ENCODE data around the gene MT1B. TPM values are rescaled to one million over a fixed set of nuclear protein-coding genes. Genes with fewer than 3 reads are reported as not detected.

MT1B gene
- total and polyA plus RNA-seq, 2 of the 13 experiments (the other 11 are each of a cell fraction or from before 2014, with no cell fraction given), result 0.89 TPM; not detected in 1

GRCh38 chr16:56609463-56609921, 42.2 kb upstream of the MT1B start (continued):
- TF ChIP-seq SMARCC2 (IDR thresholded peaks at IDR 0.05), result no peak
- no peak for TF ChIP-seq RNF2 (conservative IDR thresholded peaks at IDR 0.05; ENCODE audit: low read depth)
- TF ChIP-seq YY1 (IDR thresholded peaks at IDR 0.05; ENCODE audit: insufficient read depth, insufficient replicate concordance, low read depth, low read length), result no peak
- TF ChIP-seq RFXANK (CRISPR knock-in tag; IDR thresholded peaks at IDR 0.05), result no peak
- no peak for TF ChIP-seq CC2D1A (CRISPR knock-in tag; IDR thresholded peaks at IDR 0.05)
- TF ChIP-seq DNMT1 (CRISPR knock-in tag; IDR thresholded peaks at IDR 0.05), result no peak
- TF ChIP-seq ZNF460 (CRISPR knock-in tag; IDR thresholded peaks at IDR 0.05; ENCODE audit: borderline replicate concordance), result no peak
- TF ChIP-seq SKIL (CRISPR knock-in tag; IDR thresholded peaks at IDR 0.05; ENCODE audit: borderline replicate concordance), result no peak
- TF ChIP-seq, protein P1, sequence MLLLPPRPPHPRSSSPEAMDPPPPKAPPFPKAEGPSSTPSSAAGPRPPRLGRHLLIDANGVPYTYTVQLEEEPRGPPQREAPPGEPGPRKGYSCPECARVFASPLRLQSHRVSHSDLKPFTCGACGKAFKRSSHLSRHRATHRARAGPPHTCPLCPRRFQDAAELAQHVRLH (CRISPR knock-in tag; IDR thresholded peaks at IDR 0.05; ENCODE audit: borderline replicate concordance, low read depth), result 0 out of 2 replicates have a peak, but pooled peaks have one; percentile 38
- TF ChIP-seq, protein P2, sequence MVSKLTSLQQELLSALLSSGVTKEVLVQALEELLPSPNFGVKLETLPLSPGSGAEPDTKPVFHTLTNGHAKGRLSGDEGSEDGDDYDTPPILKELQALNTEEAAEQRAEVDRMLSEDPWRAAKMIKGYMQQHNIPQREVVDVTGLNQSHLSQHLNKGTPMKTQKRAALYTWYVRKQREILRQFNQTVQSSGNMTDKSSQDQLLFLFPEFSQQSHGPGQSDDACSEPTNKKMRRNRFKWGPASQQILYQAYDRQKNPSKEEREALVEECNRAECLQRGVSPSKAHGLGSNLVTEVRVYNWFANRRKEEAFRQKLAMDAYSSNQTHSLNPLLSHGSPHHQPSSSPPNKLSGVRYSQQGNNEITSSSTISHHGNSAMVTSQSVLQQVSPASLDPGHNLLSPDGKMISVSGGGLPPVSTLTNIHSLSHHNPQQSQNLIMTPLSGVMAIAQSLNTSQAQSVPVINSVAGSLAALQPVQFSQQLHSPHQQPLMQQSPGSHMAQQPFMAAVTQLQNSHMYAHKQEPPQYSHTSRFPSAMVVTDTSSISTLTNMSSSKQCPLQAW (CRISPR knock-in tag; IDR thresholded peaks at IDR 0.05), result no peak
- no peak for TF ChIP-seq KIAA2018 (CRISPR knock-in tag; IDR thresholded peaks at IDR 0.05; ENCODE audit: borderline replicate concordance)
- TF ChIP-seq TGIF2 (CRISPR knock-in tag; IDR thresholded peaks at IDR 0.05), result no peak
- TF ChIP-seq NKX3-1 (CRISPR knock-in tag; IDR thresholded peaks at IDR 0.05), result no peak
- TF ChIP-seq ZBTB20 (CRISPR knock-in tag; IDR thresholded peaks at IDR 0.05; ENCODE audit: borderline replicate concordance, low read depth), result no peak
- TF ChIP-seq CEBPG (CRISPR knock-in tag; IDR thresholded peaks at IDR 0.05), result no peak
- no peak for TF ChIP-seq DNMT3B (CRISPR knock-in tag; conservative IDR thresholded peaks at IDR 0.05)
- TF ChIP-seq, protein P3, sequence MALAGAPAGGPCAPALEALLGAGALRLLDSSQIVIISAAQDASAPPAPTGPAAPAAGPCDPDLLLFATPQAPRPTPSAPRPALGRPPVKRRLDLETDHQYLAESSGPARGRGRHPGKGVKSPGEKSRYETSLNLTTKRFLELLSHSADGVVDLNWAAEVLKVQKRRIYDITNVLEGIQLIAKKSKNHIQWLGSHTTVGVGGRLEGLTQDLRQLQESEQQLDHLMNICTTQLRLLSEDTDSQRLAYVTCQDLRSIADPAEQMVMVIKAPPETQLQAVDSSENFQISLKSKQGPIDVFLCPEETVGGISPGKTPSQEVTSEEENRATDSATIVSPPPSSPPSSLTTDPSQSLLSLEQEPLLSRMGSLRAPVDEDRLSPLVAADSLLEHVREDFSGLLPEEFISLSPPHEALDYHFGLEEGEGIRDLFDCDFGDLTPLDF (CRISPR knock-in tag; IDR thresholded peaks at IDR 0.05), result no peak
